Head of caudate nucleus (tissue), 42 donors: Measurements from ENCODE around the gene IFITM1.
"Not testable (repeated sequence)": the region's sequence is repeated elsewhere in the genome, so short reads cannot be mapped to it uniquely, and the experiment has no call there.

Experiments
- DNase-seq, 42 donors: peaks; one replicate each; pipeline versions ENCODE4 v3.0.0 to v3.0.0-alpha.2; 2020 to 2021; ENCODE audit warnings: mixed read lengths in 7 of 42
- intact Hi-C: fragments of 100-400 bp; cut with DNase I; formaldehyde crosslinking; loops from one replicate; pipeline ENCODE4 v1.15.0; 2022

Gene IFITM1

GRCh38 chr11:281486-282161 lies 32.2 kb upstream of the IFITM1 start:
- intact Hi-C loops: no loop called here
- peak in 6 of 42 donors; percentile 1 to 29 (median 6) for DNase-seq

DNA sequence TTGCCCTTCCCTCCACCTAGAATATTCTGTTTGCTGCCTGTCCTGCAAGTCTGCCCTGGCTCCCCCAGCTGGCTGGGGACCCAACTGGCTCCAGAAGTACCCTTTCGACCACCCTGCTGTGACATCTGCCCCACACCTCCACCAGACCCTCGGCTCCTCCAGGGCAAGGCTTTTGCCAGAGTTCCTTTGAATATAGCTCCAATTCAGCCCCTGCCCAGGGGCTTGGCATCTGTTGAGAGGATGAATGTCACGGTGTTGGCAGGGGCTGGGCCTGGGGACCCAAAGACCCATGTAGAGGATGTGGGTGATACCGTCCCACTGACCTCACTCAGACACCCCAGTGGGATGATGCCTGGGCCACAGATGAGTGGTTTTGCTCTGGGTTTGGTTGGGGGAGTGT lies 31.7 kb upstream of the IFITM1 start:
- peak in 5 of 42 donors; percentile 3 to 17 (median 5) for DNase-seq
- intact Hi-C loops: no loop called here

- DNase-seq: peak in 6 of 42 donors; percentile 2 to 22 (median 2)
- intact Hi-C loops: no loop called here
Measured at GRCh38 chr11:282630-283360, 31.0 kb upstream of the IFITM1 start.

DNA sequence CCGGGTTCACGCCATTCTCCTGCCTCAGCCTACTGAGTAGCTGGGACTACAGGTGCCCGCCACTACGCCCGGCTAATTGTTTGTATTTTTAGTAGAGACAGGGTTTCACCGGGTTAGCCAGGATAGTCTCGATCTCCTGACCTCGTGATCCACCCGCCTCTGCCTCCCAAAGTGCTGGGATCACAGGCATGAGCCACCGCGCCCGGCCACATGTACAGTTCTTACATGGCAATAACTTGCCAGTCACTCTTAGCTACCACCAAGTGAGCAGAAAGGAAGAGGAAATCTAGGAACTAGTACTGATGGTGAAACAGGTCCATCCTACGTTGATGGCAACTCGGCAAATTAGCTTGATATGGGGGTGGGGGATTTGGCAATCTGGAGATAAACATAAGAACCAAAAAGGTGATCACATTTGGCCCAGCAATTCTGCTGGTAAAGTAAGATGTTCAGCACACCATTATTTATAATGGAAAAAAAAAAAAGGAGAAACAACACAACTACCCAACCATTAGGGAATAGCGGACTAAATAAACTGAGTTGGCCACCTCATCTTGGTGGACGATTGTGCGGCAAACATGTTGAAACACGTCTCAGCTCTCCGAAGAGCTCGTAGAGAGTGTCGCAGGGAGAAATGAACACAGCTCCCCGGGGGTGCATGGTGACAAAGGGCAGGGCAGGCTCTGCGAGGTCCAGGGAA lies 30.3 kb upstream of the IFITM1 start:
- DNase-seq: peak in 3 of 42 donors; percentile 0 to 14 (median 11)
- intact Hi-C loops: no loop called here

DNA sequence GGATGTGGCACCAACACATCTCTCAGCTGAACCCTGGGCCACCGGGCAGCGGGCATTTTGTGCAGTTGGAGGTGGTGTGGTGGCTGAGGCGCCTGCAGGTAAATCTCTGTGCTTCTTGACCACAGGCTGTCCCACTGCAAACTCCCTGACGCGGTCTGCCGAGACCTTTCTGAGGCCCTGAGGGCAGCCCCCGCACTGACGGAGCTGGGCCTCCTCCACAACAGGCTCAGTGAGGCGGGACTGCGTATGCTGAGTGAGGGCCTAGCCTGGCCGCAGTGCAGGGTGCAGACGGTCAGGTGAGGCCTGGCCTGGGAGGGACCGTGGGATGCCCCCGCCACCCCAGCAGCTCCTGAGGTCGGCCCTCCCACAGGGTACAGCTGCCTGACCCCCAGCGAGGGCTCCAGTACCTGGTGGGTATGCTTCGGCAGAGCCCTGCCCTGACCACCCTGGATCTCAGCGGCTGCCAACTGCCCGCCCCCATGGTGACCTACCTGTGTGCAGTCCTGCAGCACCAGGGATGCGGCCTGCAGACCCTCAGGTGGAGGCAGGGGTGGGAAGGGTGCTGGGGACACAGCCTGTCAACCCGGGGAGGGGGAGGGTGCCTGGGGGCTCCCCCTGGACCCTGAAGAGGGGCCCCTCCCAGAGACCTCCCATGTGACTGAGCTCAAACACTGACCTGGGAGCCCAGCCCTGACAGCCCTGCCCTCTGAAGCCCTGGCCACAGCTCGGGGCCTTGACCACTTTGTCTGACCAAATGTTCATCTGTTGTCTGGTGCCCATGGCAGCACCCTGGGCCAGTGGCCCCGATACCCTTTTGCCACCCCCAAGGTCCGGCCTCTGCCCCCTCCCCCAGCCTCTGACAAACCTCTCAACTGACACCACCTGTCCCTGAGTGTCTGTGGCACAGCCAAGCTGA lies 29.5 kb upstream of the IFITM1 start:
- peak in 8 of 42 donors; percentile 1 to 33 (median 10) for DNase-seq
- intact Hi-C loops: no loop called here

- intact Hi-C loops: no loop called here
- peak in 8 of 42 donors; percentile 1 to 30 (median 7) for DNase-seq
Measured at GRCh38 chr11:285021-285893, 28.6 kb upstream of the IFITM1 start.

DNA sequence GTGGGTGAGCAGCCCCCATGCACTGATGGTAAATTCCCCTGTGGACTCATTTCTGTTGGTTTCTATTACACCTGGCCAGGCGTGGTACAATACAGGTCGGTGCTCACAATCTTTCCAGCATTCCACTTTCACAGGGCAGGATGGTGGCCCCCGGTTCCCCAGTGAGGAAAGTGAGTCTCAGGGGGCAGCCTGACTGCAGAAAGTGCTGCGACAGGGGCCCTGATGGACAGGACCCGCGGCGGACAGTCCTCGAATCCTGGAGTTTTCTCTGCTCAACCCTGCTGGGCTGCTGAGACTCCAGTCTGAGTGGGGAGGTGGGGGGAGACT lies 28.0 kb upstream of the IFITM1 start:
- intact Hi-C loops: no loop called here
- DNase-seq: peak in 3 of 42 donors; percentile 2 to 20 (median 13)

DNA sequence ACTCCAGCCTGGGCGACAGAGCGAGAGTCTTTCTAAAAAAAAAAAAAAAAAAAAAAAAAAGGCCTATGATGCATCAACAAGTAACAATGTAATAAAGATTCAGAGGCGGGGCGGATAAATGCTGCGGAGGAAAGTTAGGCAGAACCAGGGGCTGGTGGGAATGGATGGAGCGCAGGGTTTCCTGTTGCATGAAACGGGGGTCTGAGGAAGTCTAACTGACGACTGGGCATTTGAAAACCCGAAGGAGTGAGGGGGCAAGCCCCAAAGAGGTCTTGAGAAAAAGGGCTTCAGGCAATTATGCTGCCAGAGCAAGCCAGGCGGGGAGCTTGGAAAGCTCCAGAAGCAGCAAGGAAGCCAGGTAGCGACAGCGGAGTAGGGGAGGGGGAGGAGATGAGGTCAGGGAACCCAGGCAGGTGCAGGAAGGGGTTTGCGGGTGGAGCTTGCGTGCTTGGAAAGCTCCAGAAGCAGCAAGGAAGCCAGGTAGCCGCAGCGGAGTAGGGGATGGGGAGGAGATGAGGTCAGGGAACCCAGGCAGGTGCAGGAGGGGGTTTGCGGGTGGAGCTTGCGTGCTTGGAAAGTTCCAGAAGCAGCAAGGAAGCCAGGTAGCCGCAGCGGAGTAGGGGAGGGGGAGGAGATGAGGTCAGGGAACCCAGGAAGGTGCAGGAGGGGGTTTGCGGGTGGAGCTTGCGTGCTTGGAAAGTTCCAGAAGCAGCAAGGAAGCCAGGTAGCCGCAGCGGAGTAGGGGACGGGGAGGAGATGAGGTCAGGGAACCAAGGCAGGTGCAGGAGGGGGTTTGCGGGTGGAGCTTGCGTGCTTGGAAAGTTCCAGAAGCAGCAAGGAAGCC lies 26.6 kb upstream of the IFITM1 start:
- intact Hi-C loops: not testable (repeated sequence)
- DNase-seq: peak in 5 of 42 donors; percentile 1 to 28 (median 9)

DNA sequence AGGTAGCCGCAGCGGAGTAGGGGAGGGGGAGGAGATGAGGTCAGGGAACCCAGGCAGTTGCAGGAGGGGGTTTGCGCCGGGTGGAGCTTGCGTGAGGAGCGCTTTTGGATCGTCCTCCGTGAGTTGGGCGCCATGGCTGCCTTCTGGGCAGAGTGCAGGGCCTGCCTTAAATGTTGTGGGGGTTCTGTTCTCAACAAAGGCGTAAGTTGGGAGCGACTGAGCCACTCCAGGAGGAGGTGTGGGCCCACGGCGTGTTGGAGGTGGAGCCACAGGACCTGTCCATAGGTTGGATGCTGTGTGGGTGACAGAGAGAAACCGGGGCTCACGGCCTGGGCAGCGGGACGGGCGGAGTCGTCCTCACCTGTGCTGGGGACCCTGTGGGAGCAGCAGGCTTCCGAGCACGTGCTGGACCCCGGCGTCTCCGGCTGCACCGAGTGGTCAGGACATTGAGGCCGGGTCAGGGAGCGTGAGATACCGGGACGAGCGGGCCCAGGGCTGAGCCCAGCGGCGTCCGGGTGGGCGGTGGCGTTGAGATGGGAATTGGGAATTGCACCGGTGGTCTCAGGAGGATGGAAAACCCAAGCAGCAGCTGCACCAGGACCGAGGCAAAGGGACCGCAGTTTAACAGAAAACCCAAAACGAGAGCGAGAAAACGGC lies 25.9 kb upstream of the IFITM1 start:
- DNase-seq: peak in 5 of 42 donors; percentile 1 to 26 (median 13)
- intact Hi-C loops: no loop called here

- DNase-seq: peak in 20 of 42 donors; percentile 0 to 61 (median 35)
- intact Hi-C loops: no loop called here
Measured at GRCh38 chr11:288478-289397, 25.1 kb upstream of the IFITM1 start, which contains the start of gene PGGHG. PGGHG (plus strand) TSS chr11:289126; CDS start chr11:289817, 691 bp downstream.

- intact Hi-C loops: no loop called here
- DNase-seq: no peak
Measured at GRCh38 chr11:289398-289711, 24.5 kb upstream of the IFITM1 start.

DNA sequence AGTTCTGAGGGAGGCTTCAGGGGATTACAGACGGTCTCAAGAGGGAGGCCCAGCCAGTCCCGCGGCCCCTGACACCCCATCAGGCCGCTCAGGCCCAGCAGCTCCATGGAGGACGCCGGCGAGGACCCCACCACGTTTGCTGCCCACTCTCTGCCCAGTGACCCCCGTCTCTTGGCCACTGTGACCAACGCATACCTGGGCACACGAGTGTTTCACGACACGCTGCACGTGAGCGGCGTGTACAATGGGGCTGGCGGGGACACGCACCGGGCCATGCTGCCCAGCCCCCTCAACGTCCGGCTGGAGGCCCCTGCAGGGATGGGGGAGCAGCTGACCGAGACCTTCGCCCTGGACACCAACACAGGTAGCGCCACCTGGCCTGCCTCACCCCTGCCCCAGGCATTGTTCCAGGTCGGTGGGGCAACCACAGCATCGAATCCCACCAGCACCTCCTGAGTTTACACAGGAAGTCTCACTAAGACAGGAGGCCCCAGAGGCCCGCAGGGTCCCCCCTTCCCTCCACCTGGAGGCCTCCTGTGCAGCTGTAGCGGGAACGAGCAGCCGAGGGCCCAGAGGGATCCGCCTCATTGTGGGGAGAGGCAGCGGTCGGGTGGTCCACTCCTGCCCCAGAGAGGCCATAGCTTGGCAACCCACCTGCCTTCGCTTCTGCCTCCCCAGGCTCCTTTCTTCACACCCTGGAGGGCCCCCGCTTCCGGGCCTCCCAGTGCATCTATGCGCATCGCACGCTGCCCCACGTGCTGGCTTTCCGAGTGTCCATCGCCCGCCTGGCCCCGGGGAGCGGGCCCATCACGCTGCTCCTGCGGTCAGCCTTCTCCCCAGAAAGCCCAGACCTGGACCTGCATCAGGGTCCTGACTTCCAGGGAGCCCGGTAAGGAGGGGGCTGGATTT lies 23.9 kb upstream of the IFITM1 start:
- intact Hi-C loops: no loop called here
- DNase-seq: peak in 1 of 42 donors; percentile 25

GRCh38 chr11:290621-291231 lies 23.1 kb upstream of the IFITM1 start:
- DNase-seq: no peak
- intact Hi-C loops: no loop called here
